Epithelial cell of prostate (primary cell): ENCODE results near the gene CXCL8.
A peak's percentile ranks its signal among the peaks of the same experiment; 100 is the strongest.
"Not testable (repeated sequence)": the region's sequence is repeated elsewhere in the genome, so short reads cannot be mapped to it uniquely, and the experiment has no call there.

Experiments used
- DNase-seq: peaks from one replicate; pipeline ENCODE4 v3.0.0-alpha.2; 2011; ENCODE audit warnings: low read depth, low spot score
- H3K27ac ChIP-seq: fragments of 450-650 bp; 2 replicates; pipeline ENCODE4 v1.5.1; 2017; ENCODE audit warnings: mild to moderate bottlenecking

CXCL8 gene

DNA sequence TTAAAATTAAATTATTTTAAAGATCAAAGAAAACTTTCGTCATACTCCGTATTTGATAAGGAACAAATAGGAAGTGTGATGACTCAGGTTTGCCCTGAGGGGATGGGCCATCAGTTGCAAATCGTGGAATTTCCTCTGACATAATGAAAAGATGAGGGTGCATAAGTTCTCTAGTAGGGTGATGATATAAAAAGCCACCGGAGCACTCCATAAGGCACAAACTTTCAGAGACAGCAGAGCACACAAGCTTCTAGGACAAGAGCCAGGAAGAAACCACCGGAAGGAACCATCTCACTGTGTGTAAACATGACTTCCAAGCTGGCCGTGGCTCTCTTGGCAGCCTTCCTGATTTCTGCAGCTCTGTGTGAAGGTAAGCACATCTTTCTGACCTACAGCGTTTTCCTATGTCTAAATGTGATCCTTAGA is at the start of gene CXCL8:
Gene CXCL8, plus strand, starts transcription at position 217 of the 426 bp plus-strand sequence. Its CDS starts 90 bp downstream, at position 307.
- peak within 1 kb of the TSS; percentile 45 for H3K27ac ChIP-seq
- DNase-seq, result no peak

DNA sequence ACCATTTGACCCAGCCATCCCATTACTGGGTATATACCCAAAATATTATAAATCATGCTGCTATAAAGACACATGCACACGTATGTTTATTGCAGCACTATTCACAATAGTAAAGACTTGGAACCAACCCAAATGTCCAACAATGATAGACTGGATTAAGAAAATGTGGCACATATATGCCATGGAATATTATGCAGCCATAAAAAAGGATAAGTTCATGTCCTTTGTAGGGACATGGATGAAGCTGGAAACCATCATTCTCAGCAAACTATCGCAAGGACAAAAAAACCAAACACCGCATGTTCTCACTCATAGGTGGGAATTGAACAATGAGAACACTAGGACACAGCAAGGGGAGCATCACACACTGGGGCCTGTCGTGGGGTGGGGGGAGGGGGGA is 49.2 kb upstream of the CXCL8 start:
- DNase-seq, H3K27ac ChIP-seq: not testable (repeated sequence)

DNA sequence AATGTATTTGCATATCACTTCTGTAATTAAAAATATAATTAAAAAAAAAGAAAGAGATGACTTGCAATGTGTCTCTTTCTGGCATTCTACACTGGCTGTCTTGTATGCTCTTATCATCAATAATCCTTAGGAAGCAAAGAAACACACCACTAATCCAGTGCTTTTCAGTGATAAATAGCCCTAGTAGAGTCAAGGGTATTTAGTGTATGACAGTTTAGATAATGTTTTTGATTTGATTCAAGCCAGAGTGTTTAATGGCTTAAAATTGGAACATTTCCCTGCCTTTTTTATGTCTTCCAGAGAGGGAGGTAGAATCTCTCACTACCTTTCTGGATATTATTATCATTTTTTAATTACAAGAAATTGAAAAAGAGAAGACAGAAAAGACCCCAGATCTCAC is 48.6 kb upstream of the CXCL8 start:
- no peak overlapping the region for H3K27ac ChIP-seq
- DNase-seq, result no peak

DNA sequence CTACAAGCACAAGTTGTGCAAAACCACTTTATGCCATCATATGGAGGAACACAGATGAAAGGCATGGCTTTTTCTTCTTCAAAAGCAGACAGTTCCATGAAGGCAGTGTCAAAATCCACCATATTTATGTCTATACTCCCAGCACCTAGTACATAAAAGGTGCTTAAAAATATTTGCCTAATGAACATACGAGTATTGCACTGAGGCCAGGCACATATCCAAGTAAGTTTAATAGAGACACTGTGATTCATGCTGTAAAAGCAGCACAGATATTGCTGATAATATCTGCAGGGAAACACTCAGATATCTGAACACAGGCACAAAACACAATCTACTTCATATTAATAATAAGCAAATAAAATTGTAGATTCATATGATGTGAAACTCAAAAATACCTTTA is 48.1 kb upstream of the CXCL8 start:
- H3K27ac ChIP-seq, result peak overlapping the region; percentile 3
- DNase-seq, result no peak

DNA sequence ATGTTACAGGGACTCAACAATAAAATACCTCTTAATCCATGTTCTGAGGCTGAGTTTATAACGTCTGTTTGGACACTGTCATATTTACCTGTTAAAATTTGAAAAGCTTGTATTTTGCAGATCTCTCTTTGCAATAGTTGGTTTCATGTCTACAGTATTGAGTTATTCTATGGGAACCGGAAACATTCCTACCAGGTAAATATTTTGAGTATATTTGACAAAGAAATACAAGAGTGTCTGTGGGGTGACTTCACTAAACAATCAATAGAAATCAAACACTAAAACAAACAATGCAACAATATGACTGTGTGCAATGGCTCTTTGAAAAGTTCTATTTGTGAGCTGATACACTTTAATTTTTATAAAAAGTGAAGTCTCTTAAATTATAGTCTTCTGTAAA is 47.7 kb upstream of the CXCL8 start:
- peak overlapping the region; percentile 3 for H3K27ac ChIP-seq
- DNase-seq, result no peak

DNA sequence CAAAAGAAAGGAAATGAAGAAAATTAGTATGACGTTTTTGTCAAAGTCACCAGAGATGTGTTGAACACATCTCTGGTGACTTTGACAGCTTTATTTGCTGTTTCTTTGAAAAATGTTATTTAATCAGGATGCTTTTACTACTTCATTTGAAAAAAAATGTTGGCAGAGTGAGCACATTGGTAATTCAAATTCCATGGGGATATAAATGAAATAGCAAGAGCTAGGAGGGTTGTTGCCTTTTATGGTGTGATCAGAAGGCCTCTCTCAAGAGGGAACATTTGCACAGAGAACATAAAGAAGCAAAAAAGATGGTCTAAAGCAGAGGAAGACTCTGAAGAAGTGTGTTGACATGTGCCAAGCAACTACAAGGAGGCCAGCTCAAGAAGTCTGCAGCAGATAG is 46.6 kb upstream of the CXCL8 start:
- H3K27ac ChIP-seq, result no peak overlapping the region
- no peak for DNase-seq

DNA sequence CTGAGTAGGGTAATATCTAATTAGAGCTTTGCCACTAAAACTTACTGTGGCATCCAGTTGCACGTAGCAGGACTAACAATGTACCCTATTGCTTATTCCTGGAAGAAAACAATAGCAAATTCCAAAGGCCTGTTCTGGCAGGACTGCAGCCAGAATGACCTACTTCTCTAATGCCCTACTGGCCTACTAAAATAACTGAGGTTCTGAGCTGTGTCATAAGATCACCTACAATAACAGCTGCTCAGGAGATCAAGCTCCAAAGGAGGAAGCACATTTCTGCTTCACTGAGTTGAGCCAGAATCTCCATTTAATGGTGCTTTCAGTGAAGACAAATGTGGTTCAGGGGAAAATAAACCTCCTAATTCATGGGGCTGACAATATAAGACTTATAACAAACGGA is 42.2 kb upstream of the CXCL8 start:
- H3K27ac ChIP-seq, result peak overlapping the region; percentile 36
- peak; percentile 79 for DNase-seq

DNA sequence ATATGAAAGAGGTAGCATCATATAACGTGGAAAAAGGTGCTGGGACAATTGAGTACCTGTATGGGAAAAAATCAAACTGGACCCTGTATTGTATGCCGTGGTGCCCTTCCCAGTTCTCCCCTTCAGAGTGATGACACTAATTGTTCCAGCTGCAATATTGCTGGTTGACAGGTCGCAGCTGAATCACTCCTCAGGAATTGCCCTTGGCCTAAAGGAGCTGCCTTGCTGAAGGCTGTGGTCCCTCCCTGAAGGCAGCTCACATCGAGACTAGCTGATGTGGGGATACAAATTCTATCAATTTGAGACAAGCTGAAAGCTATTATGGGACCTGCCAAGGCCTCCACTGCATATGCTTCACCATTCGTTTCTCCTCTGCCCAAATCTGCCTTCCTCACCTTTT is 39.3 kb upstream of the CXCL8 start:
- DNase-seq, result no peak

DNA sequence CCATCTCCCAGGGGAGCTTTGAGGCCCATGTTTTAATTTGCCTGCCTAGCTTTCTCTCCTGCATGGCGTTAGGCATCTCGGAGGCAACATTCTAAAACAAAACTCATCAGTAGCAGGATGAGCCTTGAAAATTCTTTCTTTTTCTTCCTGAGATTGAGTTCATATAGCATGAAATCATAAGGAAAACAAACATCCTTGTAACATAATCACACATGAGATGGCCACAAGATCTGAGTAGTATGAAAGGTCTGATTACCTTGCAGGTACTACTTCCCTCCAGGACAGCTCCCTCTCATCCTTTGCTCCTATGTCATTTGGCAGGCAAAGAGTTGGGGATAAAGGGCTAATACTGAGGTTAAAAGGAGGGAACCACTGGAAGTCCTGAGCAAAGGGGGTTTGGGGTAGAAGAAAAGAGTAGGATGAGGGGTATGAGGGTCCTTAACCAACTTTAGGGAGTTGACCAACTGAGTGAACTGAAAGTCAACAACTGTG is 37.5 kb upstream of the CXCL8 start:
- no peak for DNase-seq
- peak overlapping the region; percentile 97 for H3K27ac ChIP-seq

More for the DNA sequence above, 39.3 kb upstream of the CXCL8 start:
- no peak overlapping the region for H3K27ac ChIP-seq

DNA sequence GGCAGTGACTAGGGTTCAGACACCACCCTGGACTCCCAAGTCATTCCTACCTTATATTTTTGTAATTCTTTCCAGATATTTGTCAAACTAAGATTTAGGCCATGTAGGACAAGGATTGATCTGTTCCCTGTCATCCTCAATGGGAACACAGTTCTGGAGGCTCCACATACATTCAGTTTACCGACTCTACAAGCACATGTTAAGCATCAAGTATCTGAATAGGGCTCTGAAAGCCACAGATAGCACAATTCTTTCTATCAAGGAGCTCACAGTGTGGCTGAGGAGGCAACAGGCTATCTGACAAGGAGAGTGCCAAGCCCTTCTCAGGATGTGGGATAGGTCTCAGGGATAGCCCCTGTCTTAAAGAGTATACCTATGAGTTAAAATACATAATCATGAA is 37.0 kb upstream of the CXCL8 start:
- no peak for DNase-seq
- H3K27ac ChIP-seq, result peak overlapping the region; percentile 97

DNA sequence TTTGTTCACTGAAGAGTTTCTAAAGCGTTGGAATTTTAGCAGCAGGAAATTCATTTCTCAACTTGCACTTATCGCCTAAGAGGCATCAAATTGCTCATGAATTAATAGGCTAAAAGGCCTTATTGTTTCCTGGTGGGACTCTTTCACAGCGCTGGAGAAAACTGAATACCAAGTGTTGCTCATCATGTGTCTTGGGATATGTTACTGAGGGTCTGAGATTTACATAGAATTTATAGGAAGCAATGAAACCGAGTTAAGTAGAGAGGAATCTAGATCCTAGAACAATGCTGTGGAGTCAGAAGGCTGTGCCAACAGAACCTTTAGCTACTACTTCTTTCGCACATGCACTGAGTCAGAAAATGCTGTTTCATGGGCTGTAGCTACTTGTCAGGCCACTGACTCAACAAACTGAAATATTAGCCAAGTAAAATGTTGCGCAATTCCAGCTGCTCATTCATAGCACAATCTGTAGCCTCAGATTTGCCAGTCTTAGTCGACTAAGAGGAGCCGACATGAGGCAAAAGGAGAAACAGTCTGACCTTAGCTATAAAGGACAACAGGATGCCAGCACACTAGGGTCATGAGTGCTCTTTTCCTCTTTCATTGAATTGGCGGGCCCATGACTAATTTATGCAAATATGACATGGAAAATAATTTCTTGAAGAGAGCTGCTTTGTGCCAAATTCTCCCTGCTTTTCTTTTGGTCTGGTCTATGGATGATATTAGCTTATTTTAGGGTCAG is 35.9 kb upstream of the CXCL8 start:
- H3K27ac ChIP-seq, result peak overlapping the region; percentile 97
- DNase-seq, result peak; percentile 99

DNA sequence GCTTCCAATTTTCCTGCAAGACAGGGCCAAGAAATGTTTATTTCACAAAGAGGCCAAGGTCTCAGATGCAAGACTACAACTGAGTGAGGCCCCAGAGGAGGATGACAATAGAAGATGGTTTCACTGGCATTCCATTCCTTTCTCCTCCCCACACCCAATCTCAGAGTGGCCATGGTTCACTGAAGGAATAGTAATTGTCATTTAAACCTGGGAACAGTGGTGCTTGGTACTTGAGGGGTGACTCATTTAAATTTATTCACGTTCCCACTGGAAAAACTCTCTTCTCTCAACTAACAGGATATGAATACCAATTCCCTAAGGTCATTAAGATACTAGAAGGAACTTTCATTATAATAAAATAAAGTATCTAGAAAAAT is 35.3 kb upstream of the CXCL8 start:
- H3K27ac ChIP-seq, result peak overlapping the region; percentile 97
- DNase-seq, result no peak

DNA sequence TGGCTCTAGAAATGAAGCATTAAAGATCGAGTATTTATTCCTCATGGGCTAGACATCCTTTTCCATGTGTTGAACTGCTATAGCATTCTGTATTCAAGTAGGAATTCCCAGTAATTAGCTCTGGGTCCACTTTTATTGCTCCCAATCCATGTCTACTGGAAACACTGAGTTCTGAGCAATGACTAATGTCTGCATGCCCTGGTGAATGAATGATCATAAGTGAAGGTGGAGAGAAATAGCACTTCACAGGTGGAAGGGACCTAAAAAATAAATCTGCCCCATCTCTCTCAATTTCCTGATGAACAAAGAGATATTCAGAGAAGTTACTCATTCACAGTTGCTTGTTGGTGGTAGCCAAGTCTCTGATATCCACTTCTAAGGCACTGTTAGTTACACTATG is 34.6 kb upstream of the CXCL8 start:
- DNase-seq, result no peak
- H3K27ac ChIP-seq, result peak overlapping the region; percentile 97

DNA sequence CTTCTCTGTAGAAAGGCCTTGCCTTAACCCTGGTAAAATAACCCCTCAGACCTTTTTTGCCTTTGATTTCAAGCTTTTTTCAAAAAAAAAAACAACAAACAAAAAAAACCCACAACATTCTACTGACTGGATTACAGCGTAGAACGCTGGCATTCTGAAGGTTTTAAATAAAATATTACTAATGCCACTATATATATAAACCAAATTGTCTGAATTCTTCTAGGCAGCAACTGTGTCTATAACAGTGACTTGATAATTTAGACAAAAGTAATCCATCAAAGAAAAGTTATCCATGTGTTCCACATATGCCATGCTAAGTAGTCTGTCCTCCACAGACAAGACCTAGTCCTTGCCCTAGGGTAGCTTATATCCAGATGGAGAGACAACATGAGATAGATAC is 33.6 kb upstream of the CXCL8 start:
- DNase-seq, result no peak
- peak overlapping the region; percentile 97 for H3K27ac ChIP-seq

DNA sequence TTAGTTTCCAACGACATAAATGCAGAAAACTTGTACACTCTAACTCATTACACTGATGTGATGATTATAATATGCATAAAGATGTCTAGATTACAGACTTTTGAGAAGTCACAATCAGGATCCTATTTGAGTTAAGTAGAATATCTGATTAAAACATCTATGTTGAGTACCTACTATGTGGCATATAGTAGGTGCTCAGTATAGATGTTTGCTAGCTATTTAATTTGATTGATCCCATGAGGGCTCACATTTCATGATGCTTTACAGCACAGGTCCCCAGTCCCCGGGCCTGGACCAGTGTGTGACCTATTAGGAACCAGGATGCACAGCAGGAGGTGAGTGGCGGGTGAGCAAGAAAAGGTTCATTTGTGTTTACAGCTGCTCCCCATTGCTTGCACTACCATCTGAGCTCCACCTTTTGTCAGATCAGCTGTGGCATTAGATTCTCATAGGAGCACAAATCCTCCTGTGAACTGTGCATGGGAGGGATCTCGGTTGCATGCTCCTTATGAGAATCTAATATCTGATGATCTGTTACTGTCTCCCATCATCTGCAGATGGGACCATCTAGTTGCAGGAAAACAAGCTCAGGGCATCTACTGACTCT is 33.0 kb upstream of the CXCL8 start:
- no peak for DNase-seq
- H3K27ac ChIP-seq, result peak overlapping the region; percentile 97

DNA sequence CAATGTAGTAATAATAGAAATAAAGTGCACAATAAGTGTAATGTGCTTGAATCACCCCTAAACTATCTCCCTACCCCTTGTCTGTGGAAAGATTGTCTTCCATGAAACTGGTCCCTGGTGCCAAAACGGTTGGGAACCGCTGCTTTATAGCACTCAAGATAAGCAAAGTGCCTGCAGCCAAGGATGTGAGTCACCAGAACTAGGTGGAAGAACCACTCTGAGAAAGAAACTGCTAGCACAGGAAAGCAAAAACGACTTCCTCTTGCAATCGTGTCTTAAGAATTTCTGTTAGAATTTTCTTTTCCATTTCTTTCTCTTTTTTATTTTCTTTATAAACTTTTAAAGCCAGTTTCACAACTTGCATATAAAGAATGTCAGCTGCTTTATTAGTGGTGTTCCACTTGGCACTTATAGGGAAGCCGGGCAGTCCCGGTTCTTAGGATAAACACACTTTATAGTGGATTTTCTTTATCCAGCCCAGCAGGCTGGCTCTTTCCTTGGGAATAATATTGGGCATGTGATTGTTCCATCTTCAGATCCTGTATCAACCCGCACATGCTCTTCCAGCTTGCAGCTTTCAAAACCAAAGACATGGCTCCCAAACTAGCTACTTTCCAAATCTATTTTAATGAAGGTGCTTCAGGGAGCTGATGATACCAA is 32.3 kb upstream of the CXCL8 start:
- H3K27ac ChIP-seq, result peak overlapping the region; percentile 97
- DNase-seq, result no peak

DNA sequence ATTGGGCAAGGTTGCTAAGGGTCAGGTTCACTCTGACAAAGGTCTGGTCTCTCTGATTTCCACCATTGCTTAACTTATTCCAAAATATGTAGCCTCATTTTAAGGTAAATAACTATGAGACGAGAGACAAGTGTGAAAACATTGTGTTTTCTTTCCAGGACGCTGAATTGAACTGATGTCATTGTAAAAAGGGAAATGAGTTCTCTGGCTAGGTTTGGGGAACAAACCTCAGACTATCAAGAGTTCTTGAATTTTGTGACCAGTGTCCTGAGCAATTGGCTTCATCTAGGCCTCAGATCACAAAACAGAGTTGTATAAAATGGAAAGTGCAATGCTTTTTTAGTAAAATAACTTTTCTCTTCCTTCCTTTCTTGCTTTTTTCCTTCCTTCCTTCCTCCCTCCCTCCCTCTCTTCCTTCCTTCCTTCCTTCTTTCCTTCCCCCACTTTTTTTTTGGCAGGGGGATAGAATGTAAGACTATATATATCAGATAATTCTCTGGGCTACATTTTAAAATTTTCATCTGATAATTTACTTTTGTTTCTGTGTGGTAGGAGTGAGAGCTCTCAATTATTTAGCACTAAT is 30.8 kb upstream of the CXCL8 start:
- H3K27ac ChIP-seq, result no peak overlapping the region
- DNase-seq, result no peak

DNA sequence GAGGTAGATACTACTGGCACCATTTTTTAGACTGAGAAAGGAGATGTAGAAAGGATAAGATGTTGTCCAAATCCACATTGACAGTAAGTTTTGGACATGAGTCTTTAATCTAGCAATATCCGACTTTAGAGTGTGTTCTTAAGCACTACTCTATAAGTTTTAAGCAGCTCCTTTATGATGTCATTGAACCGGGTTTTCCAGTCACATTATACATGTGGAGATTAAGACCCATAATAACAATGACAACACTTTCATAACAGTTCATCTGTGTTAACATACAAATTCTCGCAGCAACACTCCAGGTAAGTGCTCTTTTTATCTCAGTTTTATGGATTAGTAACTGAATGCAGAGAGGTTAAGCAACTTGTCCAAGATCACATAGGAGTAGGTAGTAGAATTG is 30.3 kb upstream of the CXCL8 start:
- no peak for DNase-seq
- no peak overlapping the region for H3K27ac ChIP-seq

DNA sequence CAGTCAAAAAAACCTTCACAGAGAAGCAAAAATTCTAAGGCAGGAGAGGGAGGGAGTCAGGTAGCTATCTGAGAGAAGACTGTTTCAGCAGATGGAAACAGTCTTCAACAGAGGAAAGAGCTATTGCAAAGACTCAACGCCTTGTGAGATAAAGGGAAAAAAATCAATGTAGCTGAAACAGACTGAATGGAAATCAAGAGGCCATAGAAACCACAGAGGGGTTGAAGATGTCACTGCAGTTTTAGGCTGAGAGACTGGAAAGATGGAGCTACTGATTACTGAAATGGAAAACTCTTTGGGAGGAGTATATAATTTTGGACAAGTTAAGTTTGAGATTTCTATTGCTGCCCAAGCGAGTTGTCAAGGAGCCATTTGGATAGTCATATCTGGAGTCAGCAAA is 28.4 kb upstream of the CXCL8 start:
- H3K27ac ChIP-seq, result no peak overlapping the region
- no peak for DNase-seq

DNA sequence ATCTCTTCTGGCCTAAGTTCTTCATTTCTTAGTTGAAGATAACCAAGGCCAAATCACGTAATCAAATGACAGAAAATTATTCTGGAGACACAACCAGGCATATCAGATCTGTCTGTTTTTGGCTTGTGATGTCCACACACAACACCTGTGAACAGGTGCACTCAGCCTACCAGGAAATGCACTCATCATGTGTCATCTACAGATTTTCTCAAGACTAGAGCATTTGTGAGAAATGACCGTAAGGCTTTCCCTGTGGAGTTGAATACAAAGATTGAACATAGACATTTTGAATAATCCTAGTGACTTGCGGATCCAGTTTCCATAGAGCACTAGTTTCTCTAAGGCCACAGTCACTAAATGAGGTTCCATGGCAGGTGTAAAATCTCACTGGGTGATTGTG is 26.7 kb upstream of the CXCL8 start:
- peak overlapping the region; percentile 52 for H3K27ac ChIP-seq
- DNase-seq, result no peak

DNA sequence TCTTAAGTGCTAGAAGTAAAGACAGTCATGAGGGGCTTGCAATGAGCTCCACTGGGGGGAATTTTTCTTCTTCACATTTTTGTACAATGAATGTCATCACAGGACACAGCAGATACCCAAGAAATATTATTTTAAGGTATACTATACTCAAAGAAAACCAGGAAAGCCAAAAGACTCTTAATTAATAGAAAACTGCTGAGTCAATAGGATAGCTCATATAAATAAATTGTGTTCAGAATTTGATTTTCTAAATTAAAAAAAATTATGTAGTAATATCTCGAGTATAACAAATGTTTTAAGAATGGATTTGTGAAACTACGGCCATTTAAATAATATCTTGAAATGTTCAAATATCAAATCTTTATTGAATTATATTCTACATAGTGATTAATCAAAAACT is 25.7 kb upstream of the CXCL8 start:
- H3K27ac ChIP-seq, result peak overlapping the region; percentile 52
- DNase-seq, result no peak
